Esophagus squamous epithelium (tissue), 5 donors: ENCODE results near the gene ELMO1. TPM values are rescaled to one million over a fixed set of nuclear protein-coding genes. Genes with fewer than 3 reads are reported as not detected.

Source experiments
- DNase-seq: peaks from one replicate; lab custom pipeline; 2025; lab: John Stamatoyannopoulos, UW
- H3K27ac ChIP-seq, 4 donors: fragments of 200-600 bp; sonication (generic); one replicate each; pipeline ENCODE4 v1.5.1; 2016 to 2019; ENCODE audit warnings: mild to moderate bottlenecking in 1 of 4
- H3K27me3 ChIP-seq, 4 donors: fragments of 200-600 bp; sonication (generic); 1 replicate in 3 of 4; 2 replicates in 1 of 4; pipeline versions ENCODE4 v1.5.1 to v1.6.0; 2017 to 2021; ENCODE audit warnings: antibody characterized with exemption in 1 of 4
- H3K36me3 ChIP-seq, 3 donors: fragments of 200-600 bp; sonication (generic); one replicate each; pipeline ENCODE4 v1.5.1; 2016 to 2019
- H3K4me1 ChIP-seq, 3 donors: fragments of 200-600 bp; sonication (generic); one replicate each; pipeline ENCODE4 v1.5.1; 2017 to 2019
- H3K4me3 ChIP-seq, 4 donors: fragments of 200-600 bp; sonication (generic); 1 replicate in 3 of 4; 2 replicates in 1 of 4; pipeline ENCODE4 v1.5.1; 2016 to 2019; ENCODE audit warnings: mild to moderate bottlenecking in 2 of 4, moderate library complexity in 1 of 4
- H3K9me3 ChIP-seq, 3 donors: fragments of 200-600 bp; sonication (generic); one replicate each; pipeline ENCODE4 v1.5.1; 2016 to 2019
- CTCF ChIP-seq, 6 experiments: fragments of 450-650 bp in 4 of 6; fragments of 200-600 bp in 2 of 6; sonication (generic) in 2 of 6; IDR thresholded peaks; one replicate each; pipeline ENCODE4 v1.5.1; 2016 to 2019; ENCODE audit warnings: antibody characterized with exemption in 6 of 6, mild to moderate bottlenecking in 4 of 6, moderate library complexity in 4 of 6
- POLR2A ChIP-seq, 4 donors: fragments of 450-650 bp; IDR thresholded peaks; one replicate each; pipeline ENCODE4 v1.6.1; 2017; ENCODE audit warnings: antibody characterized with exemption in 4 of 4, mild to moderate bottlenecking in 4 of 4, moderate library complexity in 3 of 4
- WGBS, 2 donors: methylation state at CpG; one replicate each; pipeline ENCODE4 v1.1.5; 2018; 5-methylcytosine and 5-hydroxymethylcytosine counted together
- intact Hi-C: fragments of 100-400 bp; cut with DNase I; formaldehyde crosslinking; loops from one replicate; pipeline ENCODE4 v1.15.0; 2022
- total RNA-seq, 4 donors: library from RNA; depleted of rRNA; stranded (reverse); fragments of >200 nt; gene quantifications; one replicate each; pipeline ENCODE4 v1.1.0, GENCODE V29; 2016
- donor health status: DM: yes; HTN: yes; CAD: no.

Gene ELMO1
- total RNA-seq, 4 donors from 2014 or later = 0.68 to 36.6 (median 11.8) TPM

GRCh38 chr7:37198041-37198905 is 250.4 kb downstream of the ELMO1 start:
- 55 to 69% methylated on average over 10 of the region's 10 CpGs for WGBS, 2 donors
- H3K27me3 ChIP-seq = no peaks in the 10 kb centered on the region
- intact Hi-C loops = loop anchor here (10.0 kb wide), 1 partner anchor 523 kb away; no protein-coding TSS in a partner anchor
- no peak overlapping the region for H3K27ac ChIP-seq
- H3K4me1 ChIP-seq = peaks cover 0 to 41% (median 25%) of the 10 kb centered on the region in 3 donors
- no peak for DNase-seq
- peaks cover 0 to 11% (median 0%) of the 10 kb centered on the region in 3 donors for H3K36me3 ChIP-seq
- TF ChIP-seq POLR2A (IDR thresholded peaks at IDR 0.05) (no peak), CTCF (IDR thresholded peaks at IDR 0.05) (no peak)
- H3K4me3 ChIP-seq = no peak overlapping the region
- H3K9me3 ChIP-seq = no peaks in the 10 kb centered on the region

- H3K4me3 ChIP-seq = no peak overlapping the region
- peaks cover 0 to 11% (median 0%) of the 10 kb centered on the region in 3 donors for H3K36me3 ChIP-seq
- DNase-seq = no peak
- intact Hi-C loops = loop anchor here (10.0 kb wide), 1 partner anchor 522 kb away; no protein-coding TSS in a partner anchor
- no peak overlapping the region for H3K27ac ChIP-seq
- TF ChIP-seq CTCF (IDR thresholded peaks at IDR 0.05) = no peak
- TF ChIP-seq POLR2A (IDR thresholded peaks at IDR 0.05) = no peak
- peaks cover 0 to 41% (median 25%) of the 10 kb centered on the region in 3 donors for H3K4me1 ChIP-seq
- 83 to 88% methylated on average over 10 of the region's 10 CpGs for WGBS, 2 donors
- H3K27me3 ChIP-seq = no peaks in the 10 kb centered on the region
- H3K9me3 ChIP-seq = no peaks in the 10 kb centered on the region
These were observed 251.6 kb downstream of the ELMO1 start for GRCh38 chr7:37197108-37197507.

- DNase-seq = no peak
- TF ChIP-seq POLR2A (IDR thresholded peaks at IDR 0.05) (no peak), CTCF (IDR thresholded peaks at IDR 0.05) (no peak)
- Histone ChIP-seq H3K4me3 (no peak overlapping the region), H3K9me3 (no peaks in the 10 kb centered on the region), H3K27ac (no peak overlapping the region), H3K27me3 (no peaks in the 10 kb centered on the region), H3K36me3 (peaks cover 0 to 11% (median 0%) of the 10 kb centered on the region in 3 donors), H3K4me1 (peaks cover 0 to 37% (median 21%) of the 10 kb centered on the region in 3 donors)
- 54 to 58% methylated on average over 2 of the region's 2 CpGs for WGBS, 2 donors
- intact Hi-C loops = loop anchor here (10.0 kb wide), 1 partner anchor 522 kb away; no protein-coding TSS in a partner anchor
These were observed 252.0 kb downstream of the ELMO1 start for GRCh38 chr7:37196676-37197075.

GRCh38 chr7:37195388-37195787 is 253.3 kb downstream of the ELMO1 start:
- H3K27me3 ChIP-seq = no peaks in the 10 kb centered on the region
- no peak for DNase-seq
- H3K36me3 ChIP-seq = peaks cover 0 to 11% (median 0%) of the 10 kb centered on the region in 3 donors
- no peak overlapping the region for H3K4me3 ChIP-seq
- WGBS, 2 donors = 80 to 90% methylated on average over 6 of the region's 7 CpGs
- no peaks in the 10 kb centered on the region for H3K9me3 ChIP-seq
- H3K4me1 ChIP-seq = peaks cover 0 to 24% (median 14%) of the 10 kb centered on the region in 3 donors
- intact Hi-C loops = loop anchor here (10.0 kb wide), 1 partner anchor 521 kb away; no protein-coding TSS in a partner anchor
- no peak overlapping the region for H3K27ac ChIP-seq
- TF ChIP-seq POLR2A (IDR thresholded peaks at IDR 0.05) = no peak
- TF ChIP-seq CTCF (IDR thresholded peaks at IDR 0.05) = no peak

- Histone ChIP-seq H3K4me3 (no peak overlapping the region), H3K27me3 (no peaks in the 10 kb centered on the region), H3K27ac (no peak overlapping the region), H3K9me3 (no peaks in the 10 kb centered on the region), H3K36me3 (peaks cover 0 to 11% (median 0%) of the 10 kb centered on the region in 3 donors), H3K4me1 (peaks cover 0 to 22% (median 13%) of the 10 kb centered on the region in 3 donors)
- TF ChIP-seq POLR2A (IDR thresholded peaks at IDR 0.05) (no peak), CTCF (IDR thresholded peaks at IDR 0.05) (no peak)
- DNase-seq = no peak
- WGBS, 2 donors = 92 to 95% methylated on average over 4 of the region's 4 CpGs
- intact Hi-C loops = loop anchor here (10.0 kb wide), 1 partner anchor 520 kb away; no protein-coding TSS in a partner anchor
These were observed 253.7 kb downstream of the ELMO1 start for GRCh38 chr7:37194943-37195342.
